ENCODE results near the gene ADGRF4.

- TF ChIP-seq, protein P1, sequence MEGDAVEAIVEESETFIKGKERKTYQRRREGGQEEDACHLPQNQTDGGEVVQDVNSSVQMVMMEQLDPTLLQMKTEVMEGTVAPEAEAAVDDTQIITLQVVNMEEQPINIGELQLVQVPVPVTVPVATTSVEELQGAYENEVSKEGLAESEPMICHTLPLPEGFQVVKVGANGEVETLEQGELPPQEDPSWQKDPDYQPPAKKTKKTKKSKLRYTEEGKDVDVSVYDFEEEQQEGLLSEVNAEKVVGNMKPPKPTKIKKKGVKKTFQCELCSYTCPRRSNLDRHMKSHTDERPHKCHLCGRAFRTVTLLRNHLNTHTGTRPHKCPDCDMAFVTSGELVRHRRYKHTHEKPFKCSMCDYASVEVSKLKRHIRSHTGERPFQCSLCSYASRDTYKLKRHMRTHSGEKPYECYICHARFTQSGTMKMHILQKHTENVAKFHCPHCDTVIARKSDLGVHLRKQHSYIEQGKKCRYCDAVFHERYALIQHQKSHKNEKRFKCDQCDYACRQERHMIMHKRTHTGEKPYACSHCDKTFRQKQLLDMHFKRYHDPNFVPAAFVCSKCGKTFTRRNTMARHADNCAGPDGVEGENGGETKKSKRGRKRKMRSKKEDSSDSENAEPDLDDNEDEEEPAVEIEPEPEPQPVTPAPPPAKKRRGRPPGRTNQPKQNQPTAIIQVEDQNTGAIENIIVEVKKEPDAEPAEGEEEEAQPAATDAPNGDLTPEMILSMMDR (IDR thresholded peaks at IDR 0.05), result no peak
- TF ChIP-seq POLR2A (IDR thresholded peaks at IDR 0.05), result no peak
Observed at GRCh38 chr6:47679322-47679906, 19.0 kb upstream of the ADGRF4 start.
